HG02885 (cell line): Measurements from ENCODE around the gene CCDC142.

Source experiments
- ATAC-seq: cut with Tn5 transposase; IDR thresholded peaks from one replicate; pipeline ENCODE4 v1.9.1; 2021; ENCODE audit warnings: mild to moderate bottlenecking; ENCODE audit not compliant: unreplicated experiment, poor library complexity

Gene CCDC142

DNA sequence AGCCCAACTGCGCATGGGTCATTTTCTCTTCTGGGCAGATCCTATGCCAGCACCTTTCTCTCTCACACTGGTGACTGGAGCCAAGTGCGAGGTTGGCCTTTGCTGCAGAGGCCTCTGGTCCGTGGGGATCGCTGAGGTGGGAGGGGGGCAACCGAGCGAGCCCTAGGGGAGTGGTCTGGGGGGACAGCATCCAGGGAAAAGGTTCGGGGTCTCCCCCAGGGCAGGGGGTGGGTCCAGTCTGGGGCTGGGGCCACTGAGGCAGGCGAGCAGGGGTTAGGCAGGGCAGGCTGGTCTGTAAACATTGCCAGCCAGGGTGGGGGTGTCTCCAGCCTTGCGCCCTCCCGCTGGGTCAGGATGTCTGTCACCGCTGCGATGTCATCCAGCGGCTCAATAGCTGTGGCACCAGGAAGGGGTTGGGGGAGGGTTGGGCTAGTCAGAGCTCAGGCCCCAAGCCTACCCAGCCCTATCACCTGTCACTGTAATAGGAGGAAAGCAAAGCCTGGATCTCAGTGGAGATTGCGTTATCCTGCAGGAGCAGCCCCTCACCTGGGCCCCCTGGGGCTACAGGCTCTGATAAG lies 56.5 kb downstream of the CCDC142 start:
- no peak for ATAC-seq

DNA sequence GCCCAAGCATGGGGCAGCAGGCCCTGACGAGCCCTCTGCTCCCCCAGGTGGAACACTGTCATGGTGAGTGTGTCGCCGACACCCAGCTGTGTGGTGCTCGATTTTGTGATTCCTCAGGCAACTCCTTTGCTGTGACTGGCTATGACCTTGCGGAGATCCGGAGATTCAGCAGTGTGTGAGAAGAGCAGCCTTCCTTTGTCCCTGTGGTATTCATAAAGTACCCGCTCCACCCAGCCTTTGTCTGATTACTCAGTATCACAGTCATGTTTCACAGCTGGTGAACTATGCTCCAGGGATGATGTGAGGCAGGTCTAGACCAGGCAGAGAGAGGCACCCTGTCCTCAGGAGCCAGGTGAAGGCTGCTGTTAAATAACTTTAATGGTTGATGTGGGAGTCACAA lies 57.3 kb downstream of the CCDC142 start:
- ATAC-seq = no peak

DNA sequence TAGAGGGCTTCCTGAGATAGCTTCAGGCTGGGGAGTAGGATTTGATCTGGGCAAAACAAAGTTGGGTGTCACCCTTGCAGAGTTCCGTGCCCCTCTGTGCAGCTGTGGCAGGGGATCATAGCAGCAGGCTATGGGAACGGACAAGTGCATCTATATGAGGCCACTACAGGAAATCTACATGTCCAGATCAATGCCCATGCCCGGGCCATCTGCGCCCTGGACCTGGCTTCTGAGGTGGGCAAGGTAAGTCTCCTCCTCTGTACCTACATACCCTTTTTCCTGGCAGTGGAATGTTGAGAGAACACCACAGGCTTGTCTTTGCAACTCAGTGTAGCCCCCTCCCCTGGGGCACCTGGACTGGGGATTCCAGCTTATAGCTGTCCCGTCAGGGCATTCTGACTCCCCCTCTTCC lies 57.8 kb downstream of the CCDC142 start:
- ATAC-seq = no peak

DNA sequence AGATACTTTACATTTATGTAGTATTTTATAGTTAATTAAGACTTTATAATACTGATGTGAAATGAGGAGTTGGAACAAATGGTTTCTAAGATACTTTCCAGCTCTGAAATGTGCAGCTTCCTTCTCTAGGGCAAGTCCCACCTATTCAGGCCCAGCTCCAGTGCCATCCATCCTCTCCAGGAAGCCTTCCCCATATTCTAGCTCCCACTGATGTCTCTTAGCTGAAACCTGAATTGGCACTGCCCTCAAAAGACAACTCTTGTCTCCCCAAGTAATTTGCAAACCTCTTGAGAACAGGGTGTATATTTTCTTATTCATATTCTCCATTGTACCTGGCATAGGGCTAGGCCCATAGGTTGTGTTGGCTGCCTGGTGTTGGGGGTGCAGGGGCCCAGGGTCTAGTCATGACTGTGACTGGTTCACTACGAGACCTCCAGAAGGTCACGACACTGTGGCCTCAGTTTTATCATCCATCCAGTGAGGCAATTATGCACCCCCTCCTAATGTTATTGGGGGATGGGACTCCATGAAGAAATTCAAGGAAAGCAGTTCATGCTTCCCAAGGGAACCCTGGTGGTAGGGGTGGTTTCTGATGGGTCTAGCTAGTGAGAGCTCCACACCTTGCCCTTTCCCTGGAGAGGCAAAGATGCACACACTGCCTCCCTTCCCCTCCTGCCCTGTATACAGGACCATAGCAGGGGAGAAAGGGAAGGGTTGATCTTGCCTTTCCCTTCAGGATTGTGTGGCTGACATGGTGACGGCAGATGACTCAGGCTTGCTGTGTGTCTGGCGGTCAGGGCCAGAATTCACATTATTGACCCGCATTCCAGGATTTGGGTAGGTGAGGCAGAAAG lies 58.4 kb downstream of the CCDC142 start:
- no peak for ATAC-seq
